Immature natural killer cell (primary cell): Measurements from ENCODE around the gene NTSR2. TPM values are rescaled to one million over a fixed set of nuclear protein-coding genes. Genes with fewer than 3 reads are reported as not detected.

Experiments
- DNase-seq, 3 donors: peaks; one replicate each; pipeline ENCODE4 v3.0.0; 2022; ENCODE audit warnings: mixed read lengths in 1 of 3
- H3K27ac Mint-ChIP-seq, 6 donors: one replicate each; pipeline ENCODE4 v1.8.0; 2020; ENCODE audit warnings: mixed read lengths in 6 of 6, mild to moderate bottlenecking in 5 of 6, inconsistent platforms in 4 of 6, moderate library complexity in 3 of 6
- H3K27me3 Mint-ChIP-seq, 3 donors: one replicate each; pipeline ENCODE4 v1.8.0; 2020 to 2021; ENCODE audit warnings: low read depth in 3 of 3, mild to moderate bottlenecking in 3 of 3, mixed read lengths in 3 of 3, moderate library complexity in 3 of 3, inconsistent platforms in 1 of 3
- H3K36me3 Mint-ChIP-seq, 3 donors: one replicate each; pipeline ENCODE4 v1.8.0; 2020; ENCODE audit warnings: mixed read lengths in 3 of 3, inconsistent platforms in 2 of 3, mild to moderate bottlenecking in 2 of 3
- H3K4me1 Mint-ChIP-seq, 2 donors: one replicate each; pipeline ENCODE4 v1.8.0; 2020; ENCODE audit warnings: inconsistent platforms in 2 of 2, mild to moderate bottlenecking in 2 of 2, mixed read lengths in 2 of 2, moderate library complexity in 1 of 2
- H3K4me3 Mint-ChIP-seq, 5 donors: one replicate each; pipeline ENCODE4 v1.8.0; 2020; ENCODE audit warnings: mild to moderate bottlenecking in 5 of 5, mixed read lengths in 5 of 5, inconsistent platforms in 3 of 5, moderate library complexity in 3 of 5
- H3K9me3 Mint-ChIP-seq, 6 donors: one replicate each; pipeline ENCODE4 v1.8.0; 2020; ENCODE audit warnings: mild to moderate bottlenecking in 6 of 6, mixed read lengths in 6 of 6, inconsistent platforms in 4 of 6, moderate library complexity in 3 of 6
- polyA plus RNA-seq, 3 donors: library from polyadenylated mRNA; unstranded; fragments of 300-500 nt; fragmentation: Illumina TruSeq; gene quantifications; one replicate each; pipeline ENCODE4 v1.2.3, GENCODE V29; 2021

NTSR2 gene
- polyA plus RNA-seq, 3 donors from 2014 or later, result not detected

GRCh38 chr2:11612553-11613215 is 57.3 kb downstream of the NTSR2 start:
- peaks cover 0 to 2% (median 2%) of the 10 kb centered on the region in 3 donors for H3K27me3 Mint-ChIP-seq
- H3K9me3 Mint-ChIP-seq, result no peaks in the 10 kb centered on the region
- H3K4me1 Mint-ChIP-seq, result no peaks in the 10 kb centered on the region
- peaks cover 0 to 10% (median 0%) of the 10 kb centered on the region in 3 donors for H3K36me3 Mint-ChIP-seq
- no peak overlapping the region for H3K27ac Mint-ChIP-seq
- DNase-seq, result no peak
- no peak overlapping the region for H3K4me3 Mint-ChIP-seq

DNA sequence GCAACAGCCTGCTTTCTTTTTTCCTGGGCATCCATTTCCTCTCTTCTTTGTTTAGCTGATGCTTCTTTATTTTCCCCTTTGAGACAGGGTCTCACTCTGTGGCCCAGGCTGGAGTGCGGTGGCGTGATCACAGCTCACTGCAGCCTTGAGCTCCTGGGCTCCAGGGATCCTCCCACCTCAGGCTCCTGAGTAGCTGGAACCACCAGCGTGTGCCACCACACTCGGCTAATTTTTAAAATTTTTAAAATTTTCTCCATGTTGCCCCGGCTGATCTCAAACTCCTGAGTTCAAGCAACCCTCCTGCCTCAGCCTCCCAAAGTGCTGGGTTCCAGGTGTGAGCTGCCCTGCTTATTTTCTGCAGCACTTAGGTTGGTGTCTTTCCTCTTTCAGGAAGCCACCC is 58.7 kb downstream of the NTSR2 start:
- no peaks in the 10 kb centered on the region for H3K4me1 Mint-ChIP-seq
- H3K27me3 Mint-ChIP-seq, result peaks cover 0 to 2% (median 2%) of the 10 kb centered on the region in 3 donors
- no peaks in the 10 kb centered on the region for H3K9me3 Mint-ChIP-seq
- DNase-seq, result no peak
- no peak overlapping the region for H3K4me3 Mint-ChIP-seq
- no peak overlapping the region for H3K27ac Mint-ChIP-seq
- peaks cover 0 to 7% (median 0%) of the 10 kb centered on the region in 3 donors for H3K36me3 Mint-ChIP-seq

- Mint-ChIP-seq H3K36me3 (peaks cover 0 to 6% (median 0%) of the 10 kb centered on the region in 3 donors), H3K9me3 (no peaks in the 10 kb centered on the region), H3K4me3 (no peak overlapping the region), H3K27ac (no peak overlapping the region), H3K4me1 (no peaks in the 10 kb centered on the region), H3K27me3 (peaks cover 0 to 2% (median 2%) of the 10 kb centered on the region in 3 donors)
- no peak for DNase-seq
These were observed 59.3 kb downstream of the NTSR2 start for GRCh38 chr2:11610624-11611242.

Other genes with a start within 250 kb of the NTSR2 start
- 1 to 10 TPM; 2.8 to 7.6 (median 6.6) TPM for gene E2F6, start 204.0 kb downstream of the NTSR2 start, polyA plus RNA-seq
- under 1 TPM in 1 of 3 donors, not detected in 2; 0.41 TPM for gene GREB1, start 136.2 kb downstream of the NTSR2 start, polyA plus RNA-seq
- 10 to 100 TPM; 14.1 to 34.0 (median 16.3) TPM for gene LPIN1, start 76.4 kb upstream of the NTSR2 start, polyA plus RNA-seq